ENCODE measurements around the gene AMPD1. TPM values are rescaled to one million over a fixed set of nuclear protein-coding genes. Genes with fewer than 3 reads are reported as not detected.

Gene AMPD1
- total and polyA plus RNA-seq, 2 experiments from 2014 or later, result 0.27 TPM; not detected in 1

GRCh38 chr1:114703242-114703641 lies 7.9 kb upstream of the AMPD1 start:
- ATAC-seq (no peak), DNase-seq (ENCODE audit: low spot score) (no peak)
- Histone ChIP-seq H3K4me2 (no peak overlapping the region), H4K20me1 (replicated peaks; ENCODE audit: insufficient read depth) (no peaks in the 10 kb centered on the region), H3K4me1 (ENCODE audit: insufficient read depth) (no peaks in the 10 kb centered on the region), H3K27me3 (ENCODE audit: insufficient read depth) (no peaks in the 10 kb centered on the region), H3K27ac (ENCODE audit: low read depth) (no peak overlapping the region), H3K36me3 (ENCODE audit: insufficient read depth) (peaks cover 16% of the 10 kb centered on the region), H3K79me2 (replicated peaks; ENCODE audit: insufficient read depth) (no peaks in the 10 kb centered on the region), H3K4me3 (no peak overlapping the region), H2AFZ (no peak overlapping the region), H3F3A (replicated peaks; ENCODE audit: low read depth) (no peaks in the 10 kb centered on the region), H3K9me2 (ENCODE audit: insufficient read depth) (no peaks in the 10 kb centered on the region)
- no peaks in the 10 kb centered on the region for H3K9me3 Mint-ChIP-seq
- TF ChIP-seq ZNF462 (CRISPR knock-in tag; IDR thresholded peaks at IDR 0.05) (no peak), POLR2AphosphoS5 (IDR thresholded peaks at IDR 0.05; ENCODE audit: low read depth) (no peak), JUNB (IDR thresholded peaks at IDR 0.05; ENCODE audit: unreplicated experiment) (no peak), ZNF331 (CRISPR knock-in tag; IDR thresholded peaks at IDR 0.05; ENCODE audit: low read depth) (no peak), ETS1 (IDR thresholded peaks at IDR 0.05) (no peak), REST (IDR thresholded peaks at IDR 0.05; ENCODE audit: unreplicated experiment) (no peak), EZH2phosphoT487 (IDR thresholded peaks at IDR 0.05; ENCODE audit: unreplicated experiment) (no peak), CREB1 (CRISPR knock-in tag; IDR thresholded peaks at IDR 0.05; ENCODE audit: low read depth) (no peak), STAT1 (IDR thresholded peaks at IDR 0.05; ENCODE audit: unreplicated experiment) (no peak), NANOG (IDR thresholded peaks at IDR 0.05; ENCODE audit: borderline replicate concordance) (no peak)
- H3K4me3 Mint-ChIP-seq, result no peak overlapping the region
- peaks cover 2% of the 10 kb centered on the region for H3K27me3 Mint-ChIP-seq (ENCODE audit: insufficient read depth, low read depth, poor library complexity)
- H3K36me3 Mint-ChIP-seq (ENCODE audit: low read depth), result peaks cover 15% of the 10 kb centered on the region
- H3K27ac Mint-ChIP-seq, result no peak overlapping the region
- H3K4me1 Mint-ChIP-seq, result no peaks in the 10 kb centered on the region
